ENCODE measurements around the gene THSD4.
"Not testable (repeated sequence)": the region's sequence is repeated elsewhere in the genome, so short reads cannot be mapped to it uniquely, and the experiment has no call there.

THSD4 gene

DNA sequence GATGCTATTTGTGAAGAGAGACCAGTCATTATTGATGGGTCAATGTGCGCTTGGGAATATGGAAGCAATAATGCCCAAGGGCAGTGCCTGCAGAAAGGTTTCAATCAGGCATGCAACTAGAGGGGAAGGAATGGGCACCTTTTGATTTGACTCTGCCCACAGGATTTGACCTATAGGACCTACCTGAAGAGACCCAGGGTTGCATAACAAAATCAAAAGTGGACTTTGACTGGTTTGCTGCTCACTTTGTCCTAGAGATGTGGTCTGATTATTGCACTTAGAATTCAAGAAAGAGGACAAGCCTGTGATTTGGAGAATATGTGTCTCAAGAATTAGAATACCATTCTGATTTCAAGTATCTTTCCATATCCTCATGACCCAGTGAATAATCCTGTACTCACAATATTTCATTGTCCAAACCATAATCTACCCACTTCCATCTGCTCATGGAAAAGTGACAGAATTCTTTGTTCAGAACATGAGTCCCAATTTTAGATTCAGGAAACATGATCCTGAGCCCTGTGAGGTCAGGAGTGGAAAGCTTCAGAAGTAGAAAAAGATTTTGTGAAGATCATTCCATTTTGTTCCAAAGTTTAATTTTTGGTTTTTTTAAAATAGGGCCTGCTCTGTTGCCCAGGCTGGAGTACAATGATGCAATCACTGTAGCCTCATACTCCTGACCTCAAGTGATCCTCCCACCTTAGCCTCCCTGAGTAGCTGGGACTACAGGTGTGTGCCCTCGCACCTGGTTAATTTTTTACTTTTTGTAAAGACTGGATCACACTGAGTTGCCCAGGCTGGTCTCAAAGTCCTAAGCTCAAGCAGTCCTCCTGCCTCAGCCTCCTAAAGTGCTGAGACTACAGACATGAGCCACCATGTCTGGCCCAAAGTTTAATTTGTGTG is 543.8 kb downstream of the THSD4 start:
- DNase-seq (ENCODE audit: low read depth) = no peak

DNA sequence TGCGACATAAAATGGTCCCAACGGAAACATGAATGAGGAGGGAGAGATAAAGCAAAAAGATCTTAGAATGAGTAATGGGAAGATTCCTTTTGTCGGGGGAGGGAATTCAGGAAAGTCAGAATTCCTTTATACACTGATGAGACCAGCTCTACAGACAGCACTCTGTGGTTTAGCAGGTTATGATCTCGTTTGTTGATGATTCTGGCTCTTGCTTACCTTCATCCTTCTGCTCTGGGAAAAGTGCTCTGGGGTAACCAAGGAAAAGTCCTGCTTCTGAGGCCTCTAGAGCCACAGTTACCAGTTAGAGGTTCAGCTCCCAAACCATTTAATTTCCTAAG is 544.4 kb downstream of the THSD4 start:
- no peak for DNase-seq (ENCODE audit: low read depth)

DNA sequence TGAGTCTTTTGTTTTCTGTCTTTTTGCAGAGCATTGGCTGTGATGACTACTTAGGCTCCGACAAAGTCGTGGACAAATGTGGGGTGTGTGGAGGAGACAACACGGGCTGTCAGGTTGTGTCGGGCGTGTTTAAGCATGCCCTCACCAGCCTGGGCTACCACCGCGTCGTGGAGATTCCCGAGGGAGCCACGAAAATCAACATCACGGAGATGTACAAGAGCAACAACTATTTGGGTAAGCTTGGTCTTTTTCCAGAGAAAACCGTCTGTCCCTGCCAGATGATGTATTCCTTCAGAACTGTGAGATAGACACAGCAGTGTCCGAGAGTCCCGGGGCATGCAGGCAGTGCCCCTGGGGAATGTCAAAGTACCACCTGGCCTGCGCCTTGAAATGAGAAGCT is 545.2 kb downstream of the THSD4 start:
- DNase-seq (ENCODE audit: low read depth) = no peak

DNA sequence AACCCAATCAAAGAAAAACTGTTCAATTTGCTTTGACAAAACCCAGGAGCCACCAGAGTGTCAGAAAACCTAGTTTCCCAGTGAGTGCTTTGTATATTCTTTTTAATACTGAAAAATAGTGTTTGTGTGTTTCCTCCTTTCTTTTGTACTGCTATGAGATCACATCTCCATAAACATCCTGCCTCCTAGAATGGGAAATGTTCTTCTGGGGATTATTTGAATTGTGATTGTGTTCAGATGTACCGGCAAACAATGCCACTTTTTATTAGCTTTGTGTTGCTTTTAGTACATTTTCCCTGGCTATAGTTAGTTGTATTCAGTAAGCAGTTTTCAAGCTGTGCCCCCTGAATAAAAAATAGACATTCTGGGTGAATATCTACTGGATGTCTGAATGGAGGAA is 547.0 kb downstream of the THSD4 start:
- no peak for DNase-seq (ENCODE audit: low read depth)

DNA sequence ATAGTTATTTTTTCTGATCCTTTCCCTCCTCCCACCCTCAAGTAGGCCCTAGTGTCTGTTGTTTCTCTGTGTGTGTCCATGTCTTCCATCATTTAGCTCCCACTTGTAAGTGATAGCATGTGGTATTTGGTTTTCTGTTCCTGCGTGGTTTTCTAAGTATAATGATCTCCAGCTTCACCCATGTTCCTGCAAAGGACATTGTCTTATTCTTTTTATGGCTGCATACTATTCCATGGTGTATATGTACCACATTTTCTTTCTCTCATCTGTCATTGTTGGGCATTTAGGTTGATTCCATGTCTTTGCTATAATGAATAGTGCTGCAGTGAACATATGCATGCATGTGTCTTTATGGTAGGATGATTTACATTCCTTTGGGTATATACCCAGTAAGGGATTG is 549.4 kb downstream of the THSD4 start:
- DNase-seq (ENCODE audit: low read depth) = no peak

DNA sequence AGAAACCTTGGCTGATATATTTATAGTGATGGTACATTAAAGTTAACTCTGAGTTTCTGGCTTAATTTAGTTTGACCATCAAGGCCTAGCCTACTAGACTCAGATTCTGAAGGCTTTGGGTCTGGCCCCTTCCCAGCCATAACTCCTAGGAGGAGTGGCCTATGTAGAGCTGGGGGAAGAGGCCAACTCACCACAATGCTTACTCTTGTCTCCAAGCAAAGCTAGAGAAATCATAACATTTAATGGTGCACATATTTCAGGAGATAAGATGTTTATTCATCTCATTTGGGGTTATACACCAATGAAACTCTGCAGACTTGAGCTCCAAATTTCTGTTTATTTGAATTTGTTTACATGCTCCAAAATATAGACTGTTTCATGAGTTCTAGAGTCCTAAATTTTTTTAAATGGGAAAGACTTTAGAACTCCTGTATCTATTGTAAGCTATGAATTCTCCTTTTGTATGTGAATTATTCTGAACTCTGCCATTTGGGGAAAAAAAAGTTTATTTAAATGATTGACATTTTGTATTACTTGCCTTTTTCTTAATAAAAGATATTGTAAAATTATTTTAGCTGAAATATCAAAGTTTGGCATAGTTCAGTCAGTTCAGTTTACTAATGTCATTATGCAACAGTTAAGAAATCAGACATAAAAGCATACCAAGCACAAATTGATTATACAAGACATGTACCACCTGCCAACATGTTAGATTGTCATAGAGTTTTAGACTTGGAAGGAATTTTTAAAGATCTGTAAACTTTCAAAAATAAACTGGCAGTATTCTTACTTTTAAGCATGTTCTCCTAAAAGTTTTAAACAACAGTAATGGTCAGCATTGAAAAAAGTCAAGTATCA is 551.7 kb downstream of the THSD4 start:
- no peak for DNase-seq (ENCODE audit: low read depth)

DNA sequence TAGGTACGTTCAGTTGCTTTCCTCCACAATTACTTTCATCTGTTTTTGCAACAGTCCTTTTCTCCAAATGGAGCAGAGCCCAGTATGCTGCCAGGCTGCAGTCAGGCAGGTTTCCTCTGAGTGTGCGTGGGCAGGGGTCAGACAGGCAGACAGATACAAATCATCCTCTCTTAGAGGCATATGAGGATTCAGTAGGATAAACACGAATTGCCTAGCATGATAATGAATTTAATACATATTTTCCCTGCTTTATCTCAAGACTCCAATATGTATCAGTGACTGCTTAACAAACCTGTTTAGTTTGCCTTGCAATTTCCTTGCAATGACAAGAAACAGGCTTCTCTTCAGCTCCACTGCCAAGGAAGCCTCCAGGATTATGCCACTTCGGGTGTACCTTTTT is 554.4 kb downstream of the THSD4 start:
- DNase-seq (ENCODE audit: low read depth) = no peak

DNA sequence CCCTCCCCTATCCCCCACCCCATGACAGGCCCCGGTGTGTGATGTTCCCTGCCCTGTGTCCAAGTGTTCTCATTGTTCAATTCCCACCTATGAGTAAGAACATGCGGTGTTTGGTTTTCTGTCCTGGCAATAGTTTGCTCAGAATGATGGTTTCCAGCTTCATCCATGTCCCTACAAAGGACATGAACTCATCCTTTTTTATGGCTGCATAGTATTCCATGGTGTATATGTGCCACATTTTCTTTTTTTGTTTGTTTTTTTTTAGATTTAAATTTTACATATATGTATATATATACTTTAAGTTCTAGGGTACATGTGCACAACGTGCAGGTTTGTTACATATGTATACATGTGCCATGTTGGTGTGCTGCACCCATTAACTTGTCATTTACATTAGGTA is 555.0 kb downstream of the THSD4 start:
- DNase-seq (ENCODE audit: low read depth) = not testable (repeated sequence)

DNA sequence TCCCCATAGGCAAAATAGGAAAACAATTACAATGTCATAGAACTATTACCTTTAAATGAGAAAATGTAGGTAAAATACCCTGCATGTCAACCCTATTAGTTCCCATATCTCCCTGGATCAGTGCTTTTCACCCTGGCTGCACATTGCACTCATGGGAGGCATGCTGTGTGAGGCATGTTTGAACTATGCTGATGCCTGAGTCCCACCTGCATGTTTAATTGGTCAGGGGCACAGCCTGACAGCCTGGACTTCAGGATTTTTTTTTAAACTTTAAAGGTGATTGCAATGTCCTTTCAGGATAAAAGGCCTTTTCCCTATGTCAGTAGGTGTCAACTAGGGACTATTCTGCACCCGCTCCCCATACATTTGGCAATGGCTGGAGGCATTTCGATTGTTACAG is 559.1 kb downstream of the THSD4 start:
- no peak for DNase-seq (ENCODE audit: low read depth)

DNA sequence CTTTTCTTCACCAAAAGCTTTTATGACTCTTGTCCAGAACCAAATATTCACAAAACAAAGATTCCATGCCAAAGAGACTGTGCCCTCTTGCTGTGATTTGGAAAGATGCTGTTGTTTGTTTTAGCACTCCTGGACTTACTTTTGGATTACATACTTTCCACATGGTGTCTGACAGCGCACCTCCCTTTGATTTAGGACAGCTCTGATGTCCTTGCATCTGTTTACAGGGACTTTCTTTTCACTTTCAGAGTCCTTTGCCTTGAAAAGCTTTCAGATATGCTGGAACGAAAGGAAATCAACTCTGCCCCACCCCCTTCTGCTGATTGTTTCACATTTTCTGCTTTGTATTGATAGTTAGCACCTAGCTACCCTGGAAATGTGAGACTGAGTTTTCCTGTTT is 562.1 kb downstream of the THSD4 start:
- no peak for DNase-seq (ENCODE audit: low read depth)

DNA sequence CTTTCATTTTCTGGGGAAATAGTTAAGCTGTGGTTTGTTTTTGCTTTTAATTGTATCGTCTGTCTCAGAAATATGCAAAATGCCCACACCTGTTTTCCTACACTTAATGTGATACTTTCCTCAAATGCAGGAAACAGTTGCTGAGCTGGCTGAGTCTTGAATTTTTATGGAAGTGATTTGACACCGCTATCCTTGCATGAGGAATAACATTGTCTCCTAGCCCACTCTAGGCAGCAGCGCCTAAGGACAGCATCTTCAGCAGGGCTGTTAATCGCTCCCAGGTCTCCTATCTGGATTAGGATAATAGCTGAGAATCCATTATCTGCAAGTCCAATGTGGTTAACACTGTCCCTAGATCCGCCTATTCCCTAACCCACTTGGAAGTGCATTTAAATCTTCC is 562.5 kb downstream of the THSD4 start:
- no peak for DNase-seq (ENCODE audit: low read depth)

DNA sequence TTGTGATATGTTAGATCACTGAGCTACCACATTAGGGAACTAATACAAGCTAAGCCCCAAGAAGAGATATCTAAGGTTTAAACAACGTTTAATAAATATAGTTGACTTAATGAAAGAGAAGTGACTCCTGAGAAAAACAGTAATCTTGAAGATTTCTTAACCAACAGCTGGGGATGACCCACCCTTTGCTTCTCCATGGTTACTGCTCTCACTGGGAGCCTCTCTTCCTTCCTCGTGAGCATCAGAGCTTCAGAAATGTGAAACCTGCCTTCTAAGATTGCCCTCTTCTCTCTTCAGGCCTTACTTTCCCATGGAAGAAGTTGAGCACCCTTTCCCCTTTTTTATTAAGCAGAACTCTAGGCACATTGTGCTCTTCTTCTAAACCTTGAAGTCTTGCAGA is 562.9 kb downstream of the THSD4 start:
- DNase-seq (ENCODE audit: low read depth) = no peak

DNA sequence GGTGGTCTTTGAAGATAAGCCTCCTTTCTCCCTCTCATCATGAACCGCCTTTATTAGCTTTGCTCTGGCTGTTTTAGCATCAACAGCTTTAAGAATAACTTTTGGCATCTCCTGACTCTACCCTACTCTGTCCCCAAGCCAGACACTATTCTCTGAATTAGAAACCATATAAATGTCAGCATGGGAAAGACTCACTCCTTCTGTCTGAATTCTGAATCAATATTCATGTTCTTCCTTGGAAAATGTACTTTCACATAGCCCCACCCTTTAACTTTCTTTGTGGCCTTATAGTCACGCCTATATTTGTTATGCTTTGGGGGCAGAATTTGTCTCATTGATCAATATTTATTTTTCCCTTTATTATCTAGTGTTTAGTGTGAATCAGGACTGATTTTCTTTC is 563.3 kb downstream of the THSD4 start:
- DNase-seq (ENCODE audit: low read depth) = no peak

DNA sequence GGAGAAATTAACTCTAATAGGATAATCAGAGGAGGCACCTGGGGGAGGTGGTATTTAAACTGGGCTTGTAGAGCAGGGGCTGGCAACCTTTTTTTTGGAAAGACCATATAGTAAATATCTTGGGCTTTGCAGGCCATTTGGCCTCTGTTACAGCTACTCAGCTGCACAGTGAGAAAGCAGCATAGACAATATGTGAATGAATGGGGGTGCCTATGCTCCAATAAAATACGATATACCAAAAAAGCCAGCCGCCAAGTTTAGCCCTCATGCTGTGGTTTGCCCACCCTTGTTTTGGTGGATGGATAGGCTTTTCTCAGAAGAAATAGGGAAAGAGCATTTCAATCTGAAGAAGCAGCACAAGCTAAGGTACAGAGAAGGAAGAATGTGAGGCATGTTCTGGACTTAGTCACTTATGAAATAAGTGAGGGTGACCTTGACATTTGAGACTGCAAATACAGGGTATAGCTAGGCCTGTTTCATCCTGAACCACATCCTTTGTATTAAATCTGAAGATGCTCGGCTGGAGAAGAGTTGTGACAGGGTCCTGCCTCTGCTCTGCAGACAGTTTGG is 564.0 kb downstream of the THSD4 start:
- no peak for DNase-seq (ENCODE audit: low read depth)

DNA sequence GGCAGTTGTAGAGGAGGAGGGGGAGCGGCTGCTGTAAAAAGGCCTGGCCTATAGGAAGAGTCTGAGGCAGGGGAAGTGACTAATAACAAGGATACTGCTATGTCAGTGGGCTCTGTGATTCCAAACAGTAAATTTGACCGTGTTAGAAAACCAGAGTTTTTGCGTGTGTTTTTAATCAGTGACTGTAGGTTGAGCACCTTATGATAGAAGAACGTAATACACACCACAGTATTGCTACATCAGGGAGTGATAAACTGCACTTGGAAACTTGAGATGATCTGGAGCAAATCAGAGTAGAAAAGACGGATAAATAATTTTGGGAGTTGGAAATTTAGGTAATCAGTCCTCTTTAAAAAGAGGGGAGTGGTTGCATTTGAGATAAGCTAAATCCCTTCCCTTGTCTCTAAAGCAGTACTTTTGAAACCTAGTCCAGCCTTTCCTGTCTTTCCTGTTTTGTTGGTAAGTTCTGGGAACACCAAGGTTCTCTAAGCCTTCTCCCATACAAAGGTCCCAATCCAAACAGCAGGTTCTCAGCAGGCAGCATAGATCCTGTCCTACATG is 564.6 kb downstream of the THSD4 start:
- no peak for DNase-seq (ENCODE audit: low read depth)

DNA sequence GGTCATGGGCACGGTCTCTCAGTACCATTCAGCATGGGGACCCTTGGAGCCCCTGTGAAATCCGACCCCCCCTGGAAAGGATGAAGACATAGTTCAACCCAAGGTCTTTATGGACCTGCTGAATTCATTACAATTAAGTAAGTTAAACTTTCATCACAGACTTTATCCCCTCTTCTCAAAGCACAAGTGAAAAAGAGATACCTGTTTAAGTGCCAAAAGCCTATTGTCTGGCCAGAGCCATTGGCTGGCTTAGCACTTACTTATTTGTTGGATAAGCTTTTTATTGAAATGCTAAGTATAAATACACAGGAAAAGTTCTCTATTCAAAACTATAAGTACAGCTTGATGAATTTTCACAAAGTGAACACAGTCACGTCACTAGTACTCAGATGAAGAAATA is 566.7 kb downstream of the THSD4 start:
- DNase-seq (ENCODE audit: low read depth) = no peak

DNA sequence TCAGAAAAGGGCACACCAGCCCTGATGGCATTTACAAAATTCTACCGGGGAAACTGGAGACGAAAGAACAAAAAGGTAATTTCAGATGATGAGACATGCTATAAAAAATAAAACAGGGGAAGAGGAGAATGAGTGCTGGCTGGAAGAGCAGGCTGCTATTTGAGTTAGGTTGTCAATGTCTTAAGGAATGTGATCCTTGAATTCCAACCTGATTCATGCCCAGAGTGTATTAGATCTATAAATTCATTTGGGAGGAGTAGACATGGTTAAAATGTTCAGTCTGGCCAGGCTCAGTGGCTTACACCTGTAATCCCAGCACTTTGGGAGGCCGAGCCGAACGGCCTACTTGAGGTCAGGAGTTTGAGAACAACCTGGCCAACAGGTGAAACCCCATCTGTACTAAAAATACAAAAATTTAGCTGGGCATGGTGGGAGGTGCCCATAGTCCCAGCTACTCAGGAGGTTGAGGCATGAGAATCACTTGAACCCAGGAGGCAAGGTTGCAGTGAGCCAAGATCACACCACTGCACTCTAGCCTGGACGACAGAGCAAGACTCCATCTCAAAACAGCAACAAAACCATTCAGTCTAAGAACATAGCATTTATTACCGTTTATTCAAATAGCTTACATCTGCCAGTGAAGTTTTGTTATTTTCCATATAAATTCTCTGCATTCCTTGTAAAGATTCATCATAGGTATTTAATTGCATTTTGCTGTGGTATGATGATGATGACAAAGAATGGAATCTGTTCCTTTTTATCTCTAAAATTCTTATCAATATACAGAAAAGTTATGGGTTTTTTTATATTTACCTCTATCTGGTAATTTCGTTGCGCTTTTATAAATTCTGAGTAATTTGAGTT is 568.4 kb downstream of the THSD4 start:
- DNase-seq (ENCODE audit: low read depth) = no peak

DNA sequence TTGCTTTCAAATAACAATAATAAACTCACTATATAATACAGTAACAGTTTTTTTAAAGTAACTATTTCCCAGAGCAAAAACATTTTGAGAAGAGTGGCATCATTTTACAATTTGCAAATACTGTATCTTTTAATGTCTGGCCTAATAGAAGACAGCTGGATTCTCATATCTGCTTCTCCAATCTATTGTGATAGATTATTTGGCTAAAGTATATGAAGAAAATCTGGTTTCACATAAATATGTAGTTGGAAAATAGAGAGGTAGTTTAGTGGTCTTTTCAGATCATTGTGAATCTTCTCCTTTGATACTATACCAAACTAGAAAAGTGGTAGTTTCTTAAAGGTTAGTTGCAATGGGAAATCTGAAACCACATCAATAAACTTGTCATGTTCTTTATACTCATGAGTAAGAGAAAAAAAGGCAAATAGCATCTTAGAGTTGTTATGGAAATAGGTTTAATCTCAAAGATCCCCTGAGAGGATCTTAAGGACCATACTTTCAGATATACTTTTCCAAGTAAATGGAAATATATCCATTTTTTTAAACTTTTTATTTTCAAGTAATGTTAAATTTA is 570.2 kb downstream of the THSD4 start:
- no peak for DNase-seq (ENCODE audit: low read depth)

DNA sequence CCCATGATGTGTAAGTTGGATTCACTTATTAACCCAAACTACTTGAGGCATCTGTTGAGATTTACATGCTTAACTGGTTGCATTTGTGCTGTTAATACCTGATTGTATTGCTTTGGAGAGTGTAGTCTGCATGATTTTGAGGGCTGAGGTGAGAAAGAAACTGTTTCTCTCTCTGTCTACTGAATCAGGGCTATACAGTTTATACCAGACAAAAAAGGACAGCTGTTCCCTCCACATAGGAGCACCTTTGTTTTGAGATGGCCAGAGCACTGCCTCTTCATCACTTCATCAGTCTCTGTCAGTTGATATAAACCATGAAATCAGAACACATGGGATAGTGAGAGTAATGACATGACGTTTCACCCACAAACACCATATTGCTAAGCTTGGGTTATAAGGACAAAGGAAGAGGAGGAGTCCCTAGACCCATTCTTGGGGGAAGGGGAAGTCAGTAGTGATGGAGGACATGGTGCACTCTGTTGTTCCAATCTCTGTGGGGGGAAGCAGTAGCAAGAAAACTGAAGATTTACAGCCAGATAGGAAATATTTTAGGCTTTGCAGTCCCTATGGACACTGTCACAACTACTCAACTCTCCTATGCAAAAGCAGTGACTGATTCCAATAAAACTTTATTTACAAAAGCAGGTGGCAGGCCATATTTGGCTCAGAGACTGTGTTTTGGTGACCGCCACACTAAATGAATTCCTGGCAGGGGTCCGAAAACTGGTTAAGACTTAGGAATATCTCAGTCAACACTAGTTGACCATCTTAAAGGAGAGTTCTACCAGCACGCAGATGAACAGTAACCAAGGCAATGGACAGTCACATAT is 571.2 kb downstream of the THSD4 start:
- DNase-seq (ENCODE audit: low read depth) = no peak

DNA sequence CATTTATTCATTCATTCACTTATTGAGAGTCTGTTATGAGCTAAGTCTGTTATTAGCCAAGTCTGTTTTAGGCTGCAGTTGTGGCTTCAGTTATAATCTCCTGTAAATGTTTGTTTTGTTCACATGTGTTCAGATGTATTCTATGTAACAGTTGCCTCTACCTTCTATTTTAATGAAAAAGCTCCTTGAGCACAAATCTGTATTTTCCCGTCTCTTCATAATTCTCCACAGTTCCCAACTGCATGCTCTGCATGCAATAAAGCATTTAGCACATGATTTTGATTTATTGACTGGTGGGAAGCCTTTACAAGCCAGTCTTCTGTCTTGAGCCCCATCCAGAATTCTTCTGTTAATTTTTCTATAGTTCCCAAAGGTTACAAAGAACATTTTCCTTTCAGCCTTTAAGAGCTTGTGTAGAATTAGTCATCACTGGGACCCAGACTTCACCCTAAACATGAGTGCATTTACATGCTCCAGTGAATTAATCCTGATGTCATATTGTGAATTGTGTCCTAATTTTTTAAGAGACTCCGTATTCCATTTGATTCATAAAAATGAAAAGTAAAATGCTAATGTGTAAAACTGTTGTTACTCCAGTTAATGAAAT is 572.7 kb downstream of the THSD4 start:
- no peak for DNase-seq (ENCODE audit: low read depth)
